Kidney (tissue), 14 donors: ENCODE results near the gene ABTB2. TPM values are rescaled to one million over a fixed set of nuclear protein-coding genes. Genes with fewer than 3 reads are reported as not detected.
A peak's percentile ranks its signal among the peaks of the same experiment; 100 is the strongest.

ENCODE experiments used
- DNase-seq, 5 donors: peaks; one replicate each; pipeline ENCODE4 v3.0.0-alpha.2; 2013 to 2020
- FAIRE-seq: peaks from 2 replicates; lab custom pipeline; 2012; peaks lifted over from hg19 to GRCh38; lab: Jason Lieb, UNC
- H3K27ac ChIP-seq, 2 donors: one replicate each; pipeline ENCODE4 v1.7.0; 2013; ENCODE audit warnings: low read depth in 2 of 2, low read length in 2 of 2, inconsistent platforms in 1 of 2
- H3K27me3 ChIP-seq: one replicate; pipeline ENCODE4 v1.7.1; 2013; ENCODE audit warnings: low read length, inconsistent platforms; ENCODE audit not compliant: control insufficient read depth, insufficient read depth
- H3K36me3 ChIP-seq, 3 donors: one replicate each; pipeline versions ENCODE4 v1.7.0 to v1.7.1; 2013; ENCODE audit warnings: low read length in 3 of 3, control low read depth in 1 of 3, inconsistent platforms in 1 of 3; ENCODE audit not compliant: insufficient read depth in 3 of 3, control insufficient read depth in 2 of 3
- H3K4me1 ChIP-seq, 3 donors: one replicate each; pipeline versions ENCODE4 v1.7.0 to v1.7.1; 2013; ENCODE audit warnings: low read length in 3 of 3, inconsistent platforms in 1 of 3, low read depth in 1 of 3; ENCODE audit not compliant: control insufficient read depth in 2 of 3, insufficient read depth in 2 of 3
- H3K4me3 ChIP-seq, 3 donors: one replicate each; pipeline versions ENCODE4 v1.7.0 to v1.8.1; 2013; ENCODE audit warnings: low read length in 3 of 3, control low read depth in 1 of 3, inconsistent platforms in 1 of 3
- H3K9ac ChIP-seq, 3 donors: one replicate each; pipeline versions ENCODE4 v1.7.0 to v1.7.1; 2013; ENCODE audit warnings: low read length in 3 of 3, control low read depth in 1 of 3, inconsistent platforms in 1 of 3
- H3K9me3 ChIP-seq, 3 donors: one replicate each; pipeline versions ENCODE4 v1.7.0 to v1.7.1; 2013; ENCODE audit warnings: low read length in 3 of 3, control low read depth in 1 of 3, inconsistent platforms in 1 of 3; ENCODE audit not compliant: control insufficient read depth in 2 of 3, insufficient read depth in 1 of 3
- intact Hi-C: fragments of 100-400 bp; cut with DNase I; formaldehyde crosslinking; loops from one replicate; pipeline ENCODE4 v1.11.1; 2022
- polyA plus RNA-seq: library from polyadenylated mRNA; stranded (reverse); fragments of 350-450 nt; fragmentation: Illumina TruSeq; extraction: RNeasy Lipid Tissue Mini Kit (QIAGEN cat#74804); gene quantifications from one replicate; pipeline ENCODE4 v1.2.3, GENCODE V29; 2014; ENCODE audit warnings: low read depth, low replicate concordance; ENCODE audit not compliant: insufficient read depth
- total RNA-seq: library from RNA; stranded (reverse); fragmentation: NEBNext Ultra II Directional; extraction: Animal tissue kit (Norgen Biotek cat#: 25700); gene quantifications from one replicate; pipeline ENCODE4 v1.2.1, GENCODE V29; 2021
- TF ChIP-seq, protein P1 (sequence below): IDR thresholded peaks from 3 replicates; pipeline ENCODE4 v1.5.1; 2012; ENCODE audit warnings: mild to moderate bottlenecking, moderate library complexity, borderline replicate concordance; ENCODE audit not compliant: insufficient read depth; ENCODE audit errors: extremely low read depth
- donor health status: control.
- donor health status: control.
- donor health status: control.
- donor health status: control.
- donor health status: control.
- donor health status: DM: yes; HTN: yes; CAD: no.
- donor health status: Normal renal cell carcinoma (clear cell type).

Gene ABTB2
- total and polyA plus RNA-seq, 2 donors from 2014 or later: 7.6 to 22.1 TPM

DNA sequence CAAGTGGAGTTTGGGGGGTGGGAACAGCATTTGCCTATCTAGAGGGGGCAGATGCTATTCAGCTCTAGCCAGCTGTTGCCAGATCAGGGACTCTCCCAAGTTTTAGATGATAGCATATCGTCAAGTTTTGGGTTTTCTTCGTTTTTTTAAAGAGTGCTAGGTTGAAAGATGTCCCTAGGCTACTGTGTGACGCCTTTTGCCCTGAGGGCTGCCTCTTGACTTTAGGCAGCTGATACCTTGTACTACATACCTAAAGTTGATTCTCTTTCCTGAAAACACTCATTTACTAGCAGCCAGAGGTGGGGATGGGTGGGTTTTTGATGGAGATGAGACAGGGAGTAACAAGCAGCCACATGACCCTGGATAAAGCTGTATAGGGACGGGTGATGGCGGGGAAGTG is 87.1 kb downstream of the ABTB2 start:
- TF ChIP-seq, protein P1, sequence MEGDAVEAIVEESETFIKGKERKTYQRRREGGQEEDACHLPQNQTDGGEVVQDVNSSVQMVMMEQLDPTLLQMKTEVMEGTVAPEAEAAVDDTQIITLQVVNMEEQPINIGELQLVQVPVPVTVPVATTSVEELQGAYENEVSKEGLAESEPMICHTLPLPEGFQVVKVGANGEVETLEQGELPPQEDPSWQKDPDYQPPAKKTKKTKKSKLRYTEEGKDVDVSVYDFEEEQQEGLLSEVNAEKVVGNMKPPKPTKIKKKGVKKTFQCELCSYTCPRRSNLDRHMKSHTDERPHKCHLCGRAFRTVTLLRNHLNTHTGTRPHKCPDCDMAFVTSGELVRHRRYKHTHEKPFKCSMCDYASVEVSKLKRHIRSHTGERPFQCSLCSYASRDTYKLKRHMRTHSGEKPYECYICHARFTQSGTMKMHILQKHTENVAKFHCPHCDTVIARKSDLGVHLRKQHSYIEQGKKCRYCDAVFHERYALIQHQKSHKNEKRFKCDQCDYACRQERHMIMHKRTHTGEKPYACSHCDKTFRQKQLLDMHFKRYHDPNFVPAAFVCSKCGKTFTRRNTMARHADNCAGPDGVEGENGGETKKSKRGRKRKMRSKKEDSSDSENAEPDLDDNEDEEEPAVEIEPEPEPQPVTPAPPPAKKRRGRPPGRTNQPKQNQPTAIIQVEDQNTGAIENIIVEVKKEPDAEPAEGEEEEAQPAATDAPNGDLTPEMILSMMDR: no peak
- H3K27ac ChIP-seq: no peak overlapping the region
- H3K4me3 ChIP-seq: no peak overlapping the region
- H3K27me3 ChIP-seq: no peaks in the 10 kb centered on the region
- DNase-seq: no peak
- H3K36me3 ChIP-seq: no peaks in the 10 kb centered on the region
- peaks cover 2 to 13% (median 9%) of the 10 kb centered on the region in 3 donors for H3K4me1 ChIP-seq
- H3K9ac ChIP-seq: no peak overlapping the region
- intact Hi-C loops: no loop called here
- no peak for FAIRE-seq
- H3K9me3 ChIP-seq: no peaks in the 10 kb centered on the region

DNA sequence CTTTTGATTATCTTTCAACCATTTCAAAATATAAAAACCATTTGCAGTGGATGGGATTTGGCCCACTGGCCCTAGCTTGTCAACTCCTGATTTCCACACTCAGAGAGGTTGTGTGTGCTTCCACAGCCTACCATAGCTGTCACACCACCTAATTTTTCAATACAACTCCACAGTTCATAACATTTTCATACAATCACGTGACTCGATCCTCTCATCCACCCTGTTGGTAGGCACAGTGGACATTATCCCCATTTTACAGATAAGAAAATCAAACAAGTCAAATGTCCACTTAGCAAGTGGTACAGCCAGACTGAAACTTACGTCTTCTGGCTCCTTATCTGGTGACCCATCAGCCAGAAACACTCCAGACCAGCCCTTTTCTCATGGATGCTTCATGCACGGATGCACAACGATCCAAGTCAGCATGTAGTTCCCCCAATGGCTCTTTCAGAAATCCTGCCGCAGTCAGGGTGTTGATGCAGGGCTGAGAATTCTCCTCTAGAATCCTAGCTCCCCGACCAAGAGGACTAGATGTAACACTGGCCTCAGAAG is 88.0 kb downstream of the ABTB2 start:
- peak in 1 of 5 donors; percentile 24 for DNase-seq
- Histone ChIP-seq H3K27ac (no peak overlapping the region), H3K4me1 (peaks cover 2 to 6% (median 5%) of the 10 kb centered on the region in 3 donors), H3K36me3 (no peaks in the 10 kb centered on the region), H3K9ac (no peak overlapping the region), H3K27me3 (no peaks in the 10 kb centered on the region), H3K9me3 (no peaks in the 10 kb centered on the region), H3K4me3 (no peak overlapping the region)
- intact Hi-C loops: no loop called here
- TF ChIP-seq, protein P1: no peak
- FAIRE-seq: no peak

DNA sequence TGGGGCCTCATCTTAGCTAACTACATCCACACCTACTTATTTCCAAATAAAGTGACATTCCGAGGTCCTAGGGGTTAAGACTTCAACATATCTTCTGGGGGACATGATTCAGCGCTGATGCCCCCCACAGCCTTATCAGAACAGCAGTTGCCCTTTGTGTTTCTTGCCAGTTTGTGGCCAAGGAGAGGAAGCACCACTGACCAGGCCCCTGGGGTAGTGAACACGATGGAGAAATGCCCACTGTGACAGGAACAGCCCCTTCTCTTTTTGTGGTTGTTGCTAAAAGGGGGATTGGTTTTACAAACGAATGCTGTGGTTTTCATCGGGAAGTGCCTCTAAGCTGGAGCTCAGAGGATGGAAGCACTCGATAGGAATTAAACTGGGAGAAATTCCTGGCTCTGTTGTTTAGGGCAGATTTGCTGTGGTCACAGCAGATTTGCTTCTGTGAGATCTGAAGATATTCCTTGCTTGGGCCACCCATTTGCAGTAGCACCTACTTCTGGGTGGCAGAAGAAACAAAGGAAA is 88.8 kb downstream of the ABTB2 start:
- no peak for DNase-seq
- Histone ChIP-seq H3K4me3 (no peak overlapping the region), H3K9ac (no peak overlapping the region), H3K36me3 (no peaks in the 10 kb centered on the region), H3K9me3 (no peaks in the 10 kb centered on the region), H3K4me1 (peaks cover 2 to 3% (median 3%) of the 10 kb centered on the region in 3 donors), H3K27ac (no peak overlapping the region), H3K27me3 (no peaks in the 10 kb centered on the region)
- TF ChIP-seq, protein P1: no peak
- no peak for FAIRE-seq
- intact Hi-C loops: no loop called here
